DND-41 (cell line): ENCODE measurements around the gene TMEM165.
"Not testable (repeated sequence)": the region's sequence is repeated elsewhere in the genome, so short reads cannot be mapped to it uniquely, and the experiment has no call there.

ENCODE experiments used
- ATAC-seq: fragments of 200-7000 bp; cut with Tn5 transposase; 3 replicates; pipeline ENCODE4 v1.9.1; 2021; ENCODE audit warnings: low read depth; ENCODE audit not compliant: insufficient read depth
- DNase-seq: peaks from one replicate; pipeline ENCODE4 v3.0.0-alpha.2; 2020
- H2AFZ ChIP-seq: 2 replicates; pipeline ENCODE4 v1.6.0; 2012; ENCODE audit warnings: low read depth, low read length
- H3K27ac ChIP-seq: 2 replicates; pipeline ENCODE4 v1.5.1; 2012; ENCODE audit warnings: low read length, inconsistent platforms
- H3K27me3 ChIP-seq: fragments of 200-600 bp; sonication (generic); 2 replicates; pipeline ENCODE4 v1.6.0; 2012; ENCODE audit warnings: low read length, mild to moderate bottlenecking, inconsistent platforms; ENCODE audit not compliant: insufficient read depth, poor library complexity
- H3K36me3 ChIP-seq: 2 replicates; pipeline ENCODE4 v1.5.1; 2012; ENCODE audit warnings: low read length, inconsistent platforms; ENCODE audit not compliant: insufficient read depth
- H3K4me1 ChIP-seq: 2 replicates; pipeline ENCODE4 v1.5.1; 2012; ENCODE audit warnings: mild to moderate bottlenecking, low read length; ENCODE audit not compliant: insufficient read depth
- H3K4me2 ChIP-seq: 2 replicates; pipeline ENCODE4 v1.6.0; 2012; ENCODE audit warnings: mild to moderate bottlenecking, moderate library complexity, low read length, inconsistent platforms; ENCODE audit not compliant: insufficient read depth
- H3K4me3 ChIP-seq, 2 experiments: fragments of 200-600 bp in 1 of 2; shearing (Covaris generic) in 1 of 2; 2 replicates each; pipeline ENCODE4 v1.5.1; 2012 to 2016; ENCODE audit warnings: inconsistent platforms in 2 of 2, low read length in 2 of 2, mild to moderate bottlenecking in 2 of 2, low read depth in 1 of 2, moderate library complexity in 1 of 2
- H3K79me2 ChIP-seq: 2 replicates; pipeline ENCODE4 v1.6.0; 2012; ENCODE audit warnings: low read length, inconsistent platforms; ENCODE audit not compliant: insufficient read depth
- H3K9ac ChIP-seq: 2 replicates; pipeline ENCODE4 v1.6.0; 2012; ENCODE audit warnings: low read depth, mild to moderate bottlenecking, inconsistent platforms, low read length, moderate library complexity
- H3K9me3 ChIP-seq: 2 replicates; pipeline ENCODE4 v1.5.1; 2012; ENCODE audit warnings: low read length, moderate library complexity, mild to moderate bottlenecking, inconsistent platforms; ENCODE audit not compliant: insufficient read depth, severe bottlenecking
- H4K20me1 ChIP-seq: 2 replicates; pipeline ENCODE4 v1.6.0; 2012; ENCODE audit warnings: low read length; ENCODE audit not compliant: insufficient read depth
- EZH2 ChIP-seq: IDR thresholded peaks from 3 replicates; pipeline ENCODE4 v1.6.1; 2012; ENCODE audit warnings: borderline replicate concordance, low read depth, mild to moderate bottlenecking, moderate library complexity, low read length, inconsistent platforms; ENCODE audit not compliant: severe bottlenecking
- TF ChIP-seq, protein P1 (sequence below): IDR thresholded peaks from 2 replicates; pipeline ENCODE4 v1.5.1; 2012; ENCODE audit warnings: borderline replicate concordance, low read length, moderate library complexity, mild to moderate bottlenecking; ENCODE audit not compliant: poor library complexity, severe bottlenecking; ENCODE audit errors: extremely low read depth

The TMEM165 gene

DNA sequence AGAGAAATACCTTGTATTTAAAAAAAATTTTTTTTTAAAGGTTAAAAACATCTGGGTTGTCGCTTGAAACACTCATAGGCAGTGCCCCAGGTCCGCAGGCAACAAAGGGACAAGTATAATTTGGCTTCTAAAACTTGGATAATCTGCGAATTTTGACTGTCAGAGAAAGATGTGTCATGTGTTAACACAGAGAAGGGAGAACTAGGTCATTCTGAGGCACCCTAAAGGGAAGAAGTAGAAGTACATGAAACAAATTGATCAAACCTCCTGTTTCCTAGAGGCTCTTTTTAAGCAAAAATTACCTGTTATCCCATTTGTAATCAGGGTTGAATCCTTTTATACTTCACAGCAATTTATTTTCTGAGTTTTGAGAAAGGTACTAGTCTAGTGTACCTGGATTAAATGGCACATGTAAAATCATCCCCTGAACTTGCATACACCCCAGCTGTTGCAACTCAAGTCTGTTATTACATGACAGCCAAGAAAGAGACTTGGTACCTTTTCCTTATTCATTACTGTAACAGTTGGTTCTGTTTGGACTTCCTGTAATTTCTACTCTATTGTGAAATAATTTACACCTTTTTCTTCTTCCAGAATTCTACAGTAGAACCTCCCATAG, 48.0 kb upstream of the TMEM165 start:
- no peak for DNase-seq
- Histone ChIP-seq H3K4me1 (peaks cover 36% of the 10 kb centered on the region), H3K36me3 (peaks cover 19% of the 10 kb centered on the region), H3K9me3 (no peaks in the 10 kb centered on the region), H3K4me3 (peak overlapping the region; percentile 76 to 83; a peak in 3 of 4 replicates), H3K79me2 (peaks cover 39% of the 10 kb centered on the region), H4K20me1 (no peaks in the 10 kb centered on the region; the same call in 1 of the 2 replicates), H3K9ac (peak overlapping the region; percentile 96), H3K27me3 (no peaks in the 10 kb centered on the region), H3K27ac (peak overlapping the region; percentile 96), H3K4me2 (peak overlapping the region; percentile 92), H2AFZ (peak overlapping the region; percentile 93; the same call in 1 of the 2 replicates)
- ATAC-seq = no peak
- TF ChIP-seq EZH2 = no peak
- TF ChIP-seq, protein P1, sequence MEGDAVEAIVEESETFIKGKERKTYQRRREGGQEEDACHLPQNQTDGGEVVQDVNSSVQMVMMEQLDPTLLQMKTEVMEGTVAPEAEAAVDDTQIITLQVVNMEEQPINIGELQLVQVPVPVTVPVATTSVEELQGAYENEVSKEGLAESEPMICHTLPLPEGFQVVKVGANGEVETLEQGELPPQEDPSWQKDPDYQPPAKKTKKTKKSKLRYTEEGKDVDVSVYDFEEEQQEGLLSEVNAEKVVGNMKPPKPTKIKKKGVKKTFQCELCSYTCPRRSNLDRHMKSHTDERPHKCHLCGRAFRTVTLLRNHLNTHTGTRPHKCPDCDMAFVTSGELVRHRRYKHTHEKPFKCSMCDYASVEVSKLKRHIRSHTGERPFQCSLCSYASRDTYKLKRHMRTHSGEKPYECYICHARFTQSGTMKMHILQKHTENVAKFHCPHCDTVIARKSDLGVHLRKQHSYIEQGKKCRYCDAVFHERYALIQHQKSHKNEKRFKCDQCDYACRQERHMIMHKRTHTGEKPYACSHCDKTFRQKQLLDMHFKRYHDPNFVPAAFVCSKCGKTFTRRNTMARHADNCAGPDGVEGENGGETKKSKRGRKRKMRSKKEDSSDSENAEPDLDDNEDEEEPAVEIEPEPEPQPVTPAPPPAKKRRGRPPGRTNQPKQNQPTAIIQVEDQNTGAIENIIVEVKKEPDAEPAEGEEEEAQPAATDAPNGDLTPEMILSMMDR = no peak

DNA sequence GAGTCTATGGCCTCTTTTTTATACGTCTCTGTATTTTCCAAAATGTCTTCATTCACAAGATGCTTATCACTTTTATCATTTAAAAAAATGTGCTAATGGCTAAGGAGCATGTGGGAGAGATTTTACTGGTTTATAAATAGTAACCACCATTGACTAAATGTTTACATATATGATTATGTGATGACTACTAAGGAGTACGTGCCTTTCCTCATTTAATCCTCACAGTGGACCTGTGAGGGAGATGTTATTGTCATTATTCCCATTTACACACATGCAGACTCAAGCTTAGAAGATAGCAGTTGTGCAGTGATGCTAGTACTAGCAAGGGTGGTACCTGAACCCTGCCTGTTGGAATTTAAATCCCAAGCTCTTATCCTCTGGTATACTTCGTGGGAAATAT, 47.3 kb upstream of the TMEM165 start:
- no peaks in the 10 kb centered on the region; the same call in 1 of the 2 replicates for H4K20me1 ChIP-seq
- no peaks in the 10 kb centered on the region for H3K9me3 ChIP-seq
- peaks cover 36% of the 10 kb centered on the region for H3K4me1 ChIP-seq
- TF ChIP-seq, protein P1 = no peak
- no peak for TF ChIP-seq EZH2
- 0 out of 2 replicates have a peak overlapping the region, but pooled peaks have one; percentile 96 for H3K9ac ChIP-seq
- ATAC-seq (no peak), DNase-seq (no peak)
- H3K4me3 ChIP-seq = peak overlapping the region in 1 of 2 experiments; percentile 27; a peak in 1 of 4 replicates
- peaks cover 39% of the 10 kb centered on the region for H3K79me2 ChIP-seq
- peaks cover 22% of the 10 kb centered on the region for H3K36me3 ChIP-seq
- H2AFZ ChIP-seq = no peak overlapping the region
- H3K27me3 ChIP-seq = no peaks in the 10 kb centered on the region
- no peak overlapping the region for H3K27ac ChIP-seq
- peak overlapping the region; percentile 92 for H3K4me2 ChIP-seq

DNA sequence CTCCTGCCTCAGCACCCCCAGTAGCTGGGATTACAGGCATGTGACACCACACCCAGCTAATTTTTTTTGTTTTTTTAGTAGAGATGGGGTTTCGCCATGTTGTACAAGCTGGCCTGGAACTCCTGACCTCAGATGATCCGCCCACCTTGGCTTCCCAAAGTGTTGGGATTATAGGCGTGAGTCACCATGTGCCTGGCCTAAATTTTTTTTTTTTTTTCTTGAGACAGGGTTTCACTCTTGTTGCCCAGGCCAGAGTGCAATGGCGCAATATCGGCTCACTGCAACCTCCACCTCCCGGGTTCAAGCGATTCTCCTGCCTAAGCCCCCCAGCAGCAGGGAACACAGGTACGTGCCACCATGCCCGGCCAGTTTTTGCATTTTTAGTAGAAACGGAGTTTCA, 44.9 kb upstream of the TMEM165 start:
- Histone ChIP-seq H3K4me1 (peaks cover 32% of the 10 kb centered on the region), H3K79me2 (peaks cover 39% of the 10 kb centered on the region), H3K36me3 (peaks cover 25% of the 10 kb centered on the region)
- not testable (repeated sequence) for H3K4me3 ChIP-seq, H4K20me1 ChIP-seq, DNase-seq, H3K9me3 ChIP-seq, H3K27ac ChIP-seq, ATAC-seq, H3K4me2 ChIP-seq, H3K9ac ChIP-seq, H3K27me3 ChIP-seq, H2AFZ ChIP-seq

DNA sequence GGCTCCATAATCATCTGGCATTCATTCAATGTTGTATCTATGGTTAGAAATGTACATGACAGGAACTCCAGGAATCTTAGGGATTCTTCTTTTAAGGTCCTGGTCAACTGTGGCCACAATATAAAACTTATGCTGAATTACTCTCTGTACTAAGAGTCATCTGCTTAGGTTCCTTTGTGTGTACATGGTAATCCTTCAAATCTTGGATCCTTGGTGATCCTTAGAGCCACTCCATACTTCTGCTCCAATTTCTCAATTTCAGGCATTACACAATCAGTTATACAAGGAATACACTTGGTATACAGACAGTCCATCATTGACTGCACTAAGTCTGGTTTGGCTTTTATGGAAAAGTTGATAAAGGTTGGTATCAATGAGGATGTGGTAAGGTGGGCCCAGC, 43.9 kb upstream of the TMEM165 start:
- Histone ChIP-seq H3K36me3 (peaks cover 25% of the 10 kb centered on the region), H3K9ac (no peak overlapping the region), H4K20me1 (peaks cover 5% of the 10 kb centered on the region), H3K9me3 (no peaks in the 10 kb centered on the region), H3K27me3 (no peaks in the 10 kb centered on the region), H3K4me1 (peaks cover 28% of the 10 kb centered on the region), H3K4me3 (no peak overlapping the region), H3K4me2 (no peak overlapping the region), H3K79me2 (peaks cover 37% of the 10 kb centered on the region), H3K27ac (no peak overlapping the region), H2AFZ (no peak overlapping the region)
- TF ChIP-seq, protein P1 = no peak
- no peak for TF ChIP-seq EZH2
- DNase-seq (no peak), ATAC-seq (no peak)
